Stomach (tissue), 9 donors: Measurements from ENCODE around the gene NAALADL2. TPM values are rescaled to one million over a fixed set of nuclear protein-coding genes. Genes with fewer than 3 reads are reported as not detected.

Experiments
- DNase-seq, 2 donors: peaks; one replicate each; pipeline versions ENCODE4 v3.0.0 to v3.0.0-alpha.2; 2013 to 2019
- H3K27ac ChIP-seq, 5 donors: fragments of 200-600 bp in 4 of 5; sonication (generic) in 4 of 5; one replicate each; pipeline ENCODE4 v1.5.1; 2013 to 2019; ENCODE audit warnings: mild to moderate bottlenecking in 1 of 5, moderate library complexity in 1 of 5
- H3K27me3 ChIP-seq, 3 donors: fragments of 200-600 bp; sonication (generic); one replicate each; pipeline ENCODE4 v1.5.1; 2017 to 2019; ENCODE audit warnings: mixed run types in 1 of 3
- H3K36me3 ChIP-seq, 4 donors: fragments of 200-600 bp; sonication (generic); 1 replicate in 3 of 4; 2 replicates in 1 of 4; pipeline ENCODE4 v1.5.1; 2016 to 2019
- H3K4me1 ChIP-seq, 4 donors: fragments of 200-600 bp; sonication (generic); one replicate each; pipeline ENCODE4 v1.5.1; 2016 to 2019
- H3K4me3 ChIP-seq, 4 donors: fragments of 200-600 bp; sonication (generic) in 3 of 4; one replicate each; pipeline ENCODE4 v1.5.1; 2016 to 2019; ENCODE audit warnings: mild to moderate bottlenecking in 1 of 4
- H3K9me3 ChIP-seq, 4 donors: fragments of 200-600 bp; sonication (generic); one replicate each; pipeline ENCODE4 v1.5.1; 2016 to 2019
- EP300 ChIP-seq: sonication (generic); formaldehyde crosslinking; IDR thresholded peaks from one replicate; pipeline ENCODE4 v1.6.1; 2017; ENCODE audit warnings: antibody characterized with exemption
- POLR2A ChIP-seq, 4 donors: fragments of 450-650 bp; IDR thresholded peaks; one replicate each; pipeline ENCODE4 v1.6.1; 2016; ENCODE audit warnings: antibody characterized with exemption in 4 of 4, control low read depth in 2 of 4, mild to moderate bottlenecking in 1 of 4, moderate library complexity in 1 of 4
- POLR2AphosphoS5 ChIP-seq, 3 donors: sonication (generic); formaldehyde crosslinking; IDR thresholded peaks; one replicate each; pipeline ENCODE4 v1.6.1; 2016; ENCODE audit warnings: antibody characterized with exemption in 3 of 3
- WGBS, 5 donors: extraction: QIAGEN DNeasy Blood & Tissue Kit in 3 of 5; methylation state at CpG; one replicate each; pipeline versions ENCODE4 v1.1.5 to v1.1.7; 2013 to 2018; 5-methylcytosine and 5-hydroxymethylcytosine counted together
- intact Hi-C: fragments of 100-400 bp; cut with DNase I; formaldehyde crosslinking; loops from one replicate; pipeline ENCODE4 v1.15.1; 2023; ENCODE audit warnings: low total_unique reads
- polyA plus RNA-seq, 3 donors: library from polyadenylated mRNA; stranded (reverse); fragments of 200-250 nt; gene quantifications; one replicate each; pipeline ENCODE4 v1.2.3, GENCODE V29; 2013
- total RNA-seq, 5 donors: library from RNA; depleted of rRNA; stranded (reverse); fragments of >200 nt; gene quantifications; one replicate each; pipeline versions ENCODE4 v1.1.0 to v1.2.3, GENCODE V29; 2014 to 2016
- TF ChIP-seq, protein P1 (sequence below), 7 experiments: fragments of 450-650 bp in 4 of 7; fragments of 200-600 bp in 3 of 7; sonication (generic) in 3 of 7; IDR thresholded peaks; one replicate each; pipeline ENCODE4 v1.5.1; 2016 to 2019; ENCODE audit warnings: antibody characterized with exemption in 7 of 7, control low read depth in 2 of 7, mild to moderate bottlenecking in 1 of 7
- donor health status: healthy with polysubstance abuse.
- donor health status: Bipolar disorder and iron deficiency.
- donor health status: healthy.

The NAALADL2 gene
- total and polyA plus RNA-seq, 8 donors: 0.58 to 43.7 (median 5.4) TPM

DNA sequence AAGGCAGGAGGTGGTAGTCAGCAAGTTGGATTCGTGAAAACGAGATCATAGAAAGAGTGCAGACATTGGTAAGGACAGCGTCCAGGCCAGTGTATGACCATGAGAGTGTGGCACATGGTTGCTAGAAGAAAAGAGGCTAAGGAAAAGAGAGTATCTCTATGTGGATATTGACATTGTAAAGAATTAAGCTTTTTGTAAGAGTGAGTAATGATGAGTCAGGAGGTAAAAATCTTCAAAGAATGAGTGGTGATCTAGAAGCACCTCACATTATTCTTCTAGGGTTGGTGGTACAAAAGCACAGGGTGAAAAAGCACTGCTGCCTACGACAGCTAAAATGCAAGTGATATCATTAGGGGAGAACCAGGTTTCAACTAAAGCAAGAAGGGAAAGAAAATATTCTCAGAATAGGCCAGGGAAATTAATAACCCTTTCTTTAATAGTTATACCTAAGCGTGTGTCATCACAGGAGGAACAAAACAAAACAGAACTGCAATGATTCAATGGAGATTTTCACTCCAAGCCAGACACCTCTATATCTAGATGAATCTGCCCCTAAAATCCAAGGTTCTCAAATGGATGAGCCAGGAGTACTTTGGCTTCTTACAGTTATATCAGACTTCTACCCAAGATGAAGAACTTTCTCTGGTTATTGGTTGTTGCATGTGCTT, 884.7 kb downstream of the NAALADL2 start:
- no peaks in the 10 kb centered on the region for H3K36me3 ChIP-seq
- no peak for DNase-seq
- TF ChIP-seq, protein P1, sequence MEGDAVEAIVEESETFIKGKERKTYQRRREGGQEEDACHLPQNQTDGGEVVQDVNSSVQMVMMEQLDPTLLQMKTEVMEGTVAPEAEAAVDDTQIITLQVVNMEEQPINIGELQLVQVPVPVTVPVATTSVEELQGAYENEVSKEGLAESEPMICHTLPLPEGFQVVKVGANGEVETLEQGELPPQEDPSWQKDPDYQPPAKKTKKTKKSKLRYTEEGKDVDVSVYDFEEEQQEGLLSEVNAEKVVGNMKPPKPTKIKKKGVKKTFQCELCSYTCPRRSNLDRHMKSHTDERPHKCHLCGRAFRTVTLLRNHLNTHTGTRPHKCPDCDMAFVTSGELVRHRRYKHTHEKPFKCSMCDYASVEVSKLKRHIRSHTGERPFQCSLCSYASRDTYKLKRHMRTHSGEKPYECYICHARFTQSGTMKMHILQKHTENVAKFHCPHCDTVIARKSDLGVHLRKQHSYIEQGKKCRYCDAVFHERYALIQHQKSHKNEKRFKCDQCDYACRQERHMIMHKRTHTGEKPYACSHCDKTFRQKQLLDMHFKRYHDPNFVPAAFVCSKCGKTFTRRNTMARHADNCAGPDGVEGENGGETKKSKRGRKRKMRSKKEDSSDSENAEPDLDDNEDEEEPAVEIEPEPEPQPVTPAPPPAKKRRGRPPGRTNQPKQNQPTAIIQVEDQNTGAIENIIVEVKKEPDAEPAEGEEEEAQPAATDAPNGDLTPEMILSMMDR (IDR thresholded peaks at IDR 0.05): no peak
- TF ChIP-seq POLR2A (IDR thresholded peaks at IDR 0.05): no peak
- no peak for TF ChIP-seq EP300
- no peak for TF ChIP-seq POLR2AphosphoS5 (IDR thresholded peaks at IDR 0.05)
- H3K4me3 ChIP-seq: no peak overlapping the region
- intact Hi-C loops: no loop called here
- H3K9me3 ChIP-seq: no peaks in the 10 kb centered on the region
- 89 to 95% (median 91%) methylated on average over 5 of the region's 5 CpGs for WGBS, 5 donors
- H3K4me1 ChIP-seq: no peaks in the 10 kb centered on the region
- H3K27ac ChIP-seq: no peak overlapping the region
- no peaks in the 10 kb centered on the region for H3K27me3 ChIP-seq

DNA sequence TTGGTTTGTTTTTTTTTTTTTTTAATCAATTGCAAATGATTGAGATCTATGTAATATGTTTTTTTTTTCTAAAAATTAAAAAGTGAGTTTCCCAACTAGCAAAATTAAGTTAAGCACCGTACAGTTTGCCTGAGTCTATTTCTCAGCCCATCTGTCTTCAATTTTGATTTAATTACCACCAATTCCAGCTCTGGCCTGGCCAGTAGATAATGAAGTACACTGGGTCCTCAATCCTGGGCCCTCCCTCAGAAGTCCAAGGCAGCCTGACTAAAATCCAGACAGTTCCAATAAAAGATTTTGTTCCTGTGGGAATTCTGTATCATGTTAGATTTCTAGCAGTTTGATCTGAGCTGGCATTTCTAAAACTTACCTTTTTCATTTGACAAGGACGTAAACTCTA, 887.2 kb downstream of the NAALADL2 start:
- WGBS, 5 donors: 82 to 94% (median 93%) methylated on average over 2 of the region's 2 CpGs
- H3K27me3 ChIP-seq: no peaks in the 10 kb centered on the region
- no peak overlapping the region for H3K27ac ChIP-seq
- intact Hi-C loops: no loop called here
- H3K36me3 ChIP-seq: no peaks in the 10 kb centered on the region
- no peak overlapping the region for H3K4me3 ChIP-seq
- H3K4me1 ChIP-seq: no peaks in the 10 kb centered on the region
- H3K9me3 ChIP-seq: no peaks in the 10 kb centered on the region
- DNase-seq: peak in 1 of 2 donors; percentile 5
- TF ChIP-seq, protein P1 (IDR thresholded peaks at IDR 0.05): no peak
- TF ChIP-seq POLR2AphosphoS5 (IDR thresholded peaks at IDR 0.05) (no peak), POLR2A (IDR thresholded peaks at IDR 0.05) (no peak), EP300 (no peak)

DNA sequence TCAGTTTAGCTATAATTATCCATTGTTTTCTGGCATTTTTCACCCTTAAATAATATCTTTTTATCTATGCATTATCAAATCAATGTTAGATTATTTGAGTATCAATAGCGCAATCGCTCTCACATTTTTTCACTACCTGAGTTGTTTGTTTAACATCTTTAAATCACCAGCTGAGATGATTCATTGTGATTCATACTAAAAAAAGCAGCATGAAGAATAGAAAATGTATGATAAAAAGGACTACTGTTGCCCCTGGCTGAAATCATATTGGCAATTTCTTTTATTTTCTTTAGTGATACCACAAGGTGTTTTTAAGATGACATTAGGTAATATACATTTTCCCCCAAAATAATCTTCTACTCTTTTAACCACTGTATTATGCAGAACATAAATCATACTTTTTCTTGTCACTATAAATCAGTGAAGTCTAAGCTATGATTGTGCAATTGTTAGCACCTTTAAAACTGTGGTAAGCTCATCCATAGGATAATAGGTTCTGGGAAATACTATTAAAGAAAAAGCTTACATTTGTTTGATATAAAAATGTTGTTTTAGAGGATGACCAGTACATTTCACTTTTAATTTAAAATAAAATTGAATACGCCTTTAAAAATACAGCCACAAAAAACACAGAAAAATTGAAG, 889.1 kb downstream of the NAALADL2 start:
- no peaks in the 10 kb centered on the region for H3K36me3 ChIP-seq
- H3K9me3 ChIP-seq: no peaks in the 10 kb centered on the region
- no peak overlapping the region for H3K4me3 ChIP-seq
- no peak for DNase-seq
- TF ChIP-seq EP300 (no peak), POLR2AphosphoS5 (IDR thresholded peaks at IDR 0.05) (no peak), POLR2A (IDR thresholded peaks at IDR 0.05) (no peak)
- TF ChIP-seq, protein P1 (IDR thresholded peaks at IDR 0.05): no peak
- no peak overlapping the region for H3K27ac ChIP-seq
- intact Hi-C loops: no loop called here
- no peaks in the 10 kb centered on the region for H3K27me3 ChIP-seq
- WGBS, 5 donors: 78 to 92% (median 86%) methylated on average over 3 of the region's 3 CpGs
- H3K4me1 ChIP-seq: no peaks in the 10 kb centered on the region

DNA sequence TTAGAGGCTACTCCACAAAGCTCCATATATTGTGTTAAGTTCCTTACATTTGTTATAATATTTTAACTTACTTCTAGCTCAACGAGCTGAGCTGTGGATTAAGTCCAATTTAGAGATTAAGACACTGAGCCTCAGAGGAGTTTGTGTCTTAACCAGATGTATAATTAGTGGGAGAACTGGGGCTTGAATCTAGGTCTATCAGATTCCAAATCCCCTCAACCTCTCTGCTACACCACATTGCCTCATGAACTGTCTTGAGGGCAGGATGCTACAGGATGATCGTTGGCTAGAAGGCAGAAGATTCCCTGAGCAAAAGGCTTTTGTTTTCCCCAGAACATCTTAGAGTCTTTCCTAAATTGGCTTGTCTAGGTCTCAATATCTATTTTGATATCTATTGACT, 890.8 kb downstream of the NAALADL2 start:
- WGBS, 5 donors: 69 to 84% (median 75%) methylated on average over 2 of the region's 2 CpGs
- H3K4me1 ChIP-seq: no peaks in the 10 kb centered on the region
- intact Hi-C loops: no loop called here

More for the DNA sequence above, 890.8 kb downstream of the NAALADL2 start:
- Histone ChIP-seq H3K27ac (no peak overlapping the region), H3K4me3 (no peak overlapping the region), H3K27me3 (no peaks in the 10 kb centered on the region), H3K36me3 (no peaks in the 10 kb centered on the region), H3K9me3 (no peaks in the 10 kb centered on the region)
- no peak for DNase-seq
- no peak for TF ChIP-seq POLR2A (IDR thresholded peaks at IDR 0.05)
- no peak for TF ChIP-seq POLR2AphosphoS5 (IDR thresholded peaks at IDR 0.05)
- no peak for TF ChIP-seq EP300
- TF ChIP-seq, protein P1 (IDR thresholded peaks at IDR 0.05): no peak
